Breast epithelium (tissue), 4 donors: ENCODE results near the gene PVALEF. TPM values are rescaled to one million over a fixed set of nuclear protein-coding genes. Genes with fewer than 3 reads are reported as not detected.

Experiments
- DNase-seq, 2 donors: peaks; one replicate each; pipeline ENCODE4 v3.0.0-alpha.2; 2019; ENCODE audit warnings: low spot score in 2 of 2
- H3K27ac ChIP-seq, 2 donors: fragments of 200-600 bp; sonication (generic) in 1 of 2; one replicate each; pipeline ENCODE4 v1.5.1; 2016 to 2019; ENCODE audit warnings: mild to moderate bottlenecking in 1 of 2
- H3K27me3 ChIP-seq, 2 donors: fragments of 200-600 bp; sonication (generic) in 1 of 2; one replicate each; pipeline versions ENCODE4 v1.5.1 to v1.6.0; 2017 to 2019; ENCODE audit warnings: control low read depth in 1 of 2, mild to moderate bottlenecking in 1 of 2
- H3K36me3 ChIP-seq: fragments of 200-600 bp; one replicate; pipeline ENCODE4 v1.5.1; 2019
- H3K4me1 ChIP-seq, 2 donors: fragments of 200-600 bp; sonication (generic); one replicate each; pipeline ENCODE4 v1.5.1; 2016 to 2019; ENCODE audit warnings: control low read depth in 1 of 2
- H3K4me3 ChIP-seq, 3 donors: fragments of 200-600 bp; sonication (generic); 1 replicate in 2 of 3; 2 replicates in 1 of 3; pipeline ENCODE4 v1.5.1; 2016 to 2019; ENCODE audit warnings: mild to moderate bottlenecking in 3 of 3, moderate library complexity in 2 of 3
- H3K9me3 ChIP-seq, 2 donors: fragments of 200-600 bp; sonication (generic) in 1 of 2; one replicate each; pipeline ENCODE4 v1.5.1; 2016 to 2019; ENCODE audit warnings: control low read depth in 1 of 2
- POLR2A ChIP-seq: fragments of 450-650 bp; IDR thresholded peaks from one replicate; pipeline ENCODE4 v1.6.1; 2016; ENCODE audit warnings: antibody characterized with exemption, mild to moderate bottlenecking, moderate library complexity
- POLR2AphosphoS5 ChIP-seq, 3 donors: sonication (generic); formaldehyde crosslinking; IDR thresholded peaks; one replicate each; pipeline ENCODE4 v1.6.1; 2017; ENCODE audit warnings: antibody characterized with exemption in 3 of 3
- intact Hi-C: fragments of 100-400 bp; cut with DNase I; formaldehyde crosslinking; loops from one replicate; pipeline ENCODE4 v1.15.1; 2023; ENCODE audit warnings: low total_unique reads
- total RNA-seq, 3 donors: library from RNA; depleted of rRNA; stranded (reverse); fragments of >200 nt; gene quantifications; one replicate each; pipeline ENCODE4 v1.1.0, GENCODE V29; 2016
- TF ChIP-seq, protein P1 (sequence below), 3 donors: fragments of 450-650 bp; IDR thresholded peaks; one replicate each; pipeline ENCODE4 v1.5.1; 2016 to 2017; ENCODE audit warnings: antibody characterized with exemption in 3 of 3, mild to moderate bottlenecking in 3 of 3, moderate library complexity in 3 of 3

PVALEF gene
- total RNA-seq, 3 donors from 2014 or later, result not detected

DNA sequence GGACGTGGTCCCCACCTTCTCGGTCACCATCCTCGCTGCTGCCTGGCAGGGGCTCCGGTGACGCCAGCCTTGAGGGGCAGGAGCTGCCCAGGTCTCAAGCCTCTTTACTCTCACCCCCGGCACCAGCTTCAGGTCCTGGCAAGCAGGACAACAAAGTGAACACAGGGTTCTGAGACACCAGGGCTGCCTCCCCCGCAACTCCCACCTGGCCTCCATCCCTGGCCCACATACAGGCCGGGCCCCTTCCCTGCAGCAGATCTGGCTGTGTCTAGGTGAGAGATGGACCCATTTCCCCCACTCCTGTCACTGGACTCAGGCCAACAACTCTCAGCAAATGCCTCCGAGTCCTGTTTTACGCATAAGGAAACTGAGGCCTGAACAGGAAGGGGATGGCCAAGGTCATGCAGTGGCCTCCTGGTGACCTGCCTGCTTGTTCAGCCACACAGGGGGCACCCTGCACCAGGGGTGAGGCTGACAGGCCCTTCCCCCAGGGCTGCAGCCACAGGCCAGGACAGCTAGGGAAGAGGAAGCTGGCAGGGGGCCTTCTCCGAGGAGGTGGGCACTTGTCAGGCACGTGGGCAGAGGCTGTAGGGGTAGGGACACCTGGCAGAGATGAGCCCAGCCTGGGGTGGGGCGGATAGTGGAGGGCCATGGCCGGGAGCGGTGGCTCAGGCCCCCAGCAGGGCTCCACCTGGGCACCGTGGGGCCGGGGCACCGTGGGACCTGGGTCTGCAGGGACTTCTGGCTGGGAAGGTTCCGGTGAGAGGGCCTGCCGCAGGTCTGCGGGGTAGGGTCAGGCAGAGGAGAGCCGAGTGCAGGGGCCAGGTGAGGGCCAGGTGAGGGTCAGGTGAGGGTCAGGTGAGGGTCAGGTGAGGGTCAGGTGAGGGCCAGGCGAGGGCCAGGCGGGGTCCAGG is 46.7 kb upstream of the PVALEF start:
- Histone ChIP-seq H3K36me3 (no peaks in the 10 kb centered on the region), H3K4me3 (peak overlapping the region in 2 of 3 donors; percentile 58 to 65), H3K27ac (peak overlapping the region; percentile 38 to 78), H3K27me3 (peaks cover 0 to under 1% of the 10 kb centered on the region in 2 donors), H3K9me3 (no peaks in the 10 kb centered on the region), H3K4me1 (peaks cover 0 to 4% of the 10 kb centered on the region in 2 donors)
- TF ChIP-seq, protein P1, sequence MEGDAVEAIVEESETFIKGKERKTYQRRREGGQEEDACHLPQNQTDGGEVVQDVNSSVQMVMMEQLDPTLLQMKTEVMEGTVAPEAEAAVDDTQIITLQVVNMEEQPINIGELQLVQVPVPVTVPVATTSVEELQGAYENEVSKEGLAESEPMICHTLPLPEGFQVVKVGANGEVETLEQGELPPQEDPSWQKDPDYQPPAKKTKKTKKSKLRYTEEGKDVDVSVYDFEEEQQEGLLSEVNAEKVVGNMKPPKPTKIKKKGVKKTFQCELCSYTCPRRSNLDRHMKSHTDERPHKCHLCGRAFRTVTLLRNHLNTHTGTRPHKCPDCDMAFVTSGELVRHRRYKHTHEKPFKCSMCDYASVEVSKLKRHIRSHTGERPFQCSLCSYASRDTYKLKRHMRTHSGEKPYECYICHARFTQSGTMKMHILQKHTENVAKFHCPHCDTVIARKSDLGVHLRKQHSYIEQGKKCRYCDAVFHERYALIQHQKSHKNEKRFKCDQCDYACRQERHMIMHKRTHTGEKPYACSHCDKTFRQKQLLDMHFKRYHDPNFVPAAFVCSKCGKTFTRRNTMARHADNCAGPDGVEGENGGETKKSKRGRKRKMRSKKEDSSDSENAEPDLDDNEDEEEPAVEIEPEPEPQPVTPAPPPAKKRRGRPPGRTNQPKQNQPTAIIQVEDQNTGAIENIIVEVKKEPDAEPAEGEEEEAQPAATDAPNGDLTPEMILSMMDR (IDR thresholded peaks at IDR 0.05), result no peak
- TF ChIP-seq POLR2A (no peak), POLR2AphosphoS5 (IDR thresholded peaks at IDR 0.05) (no peak)
- no peak for DNase-seq
- intact Hi-C loops, result no loop called here

GRCh38 chr17:81119223-81120148 is 45.8 kb upstream of the PVALEF start:
- Histone ChIP-seq H3K27me3 (peaks cover 0 to 5% of the 10 kb centered on the region in 2 donors), H3K36me3 (no peaks in the 10 kb centered on the region), H3K4me1 (peaks cover 0 to 4% of the 10 kb centered on the region in 2 donors), H3K27ac (peak overlapping the region in 1 of 2 donors; percentile 78), H3K4me3 (peak overlapping the region in 2 of 3 donors; percentile 58 to 65), H3K9me3 (no peaks in the 10 kb centered on the region)
- TF ChIP-seq, protein P1 (IDR thresholded peaks at IDR 0.05), result peak in 1 of 3 donors; percentile 52
- TF ChIP-seq POLR2AphosphoS5 (IDR thresholded peaks at IDR 0.05), result peak in 1 of 3 donors; percentile 54
- no peak for TF ChIP-seq POLR2A
- intact Hi-C loops, result no loop called here
- DNase-seq, result peak; percentile 89 to 96

DNA sequence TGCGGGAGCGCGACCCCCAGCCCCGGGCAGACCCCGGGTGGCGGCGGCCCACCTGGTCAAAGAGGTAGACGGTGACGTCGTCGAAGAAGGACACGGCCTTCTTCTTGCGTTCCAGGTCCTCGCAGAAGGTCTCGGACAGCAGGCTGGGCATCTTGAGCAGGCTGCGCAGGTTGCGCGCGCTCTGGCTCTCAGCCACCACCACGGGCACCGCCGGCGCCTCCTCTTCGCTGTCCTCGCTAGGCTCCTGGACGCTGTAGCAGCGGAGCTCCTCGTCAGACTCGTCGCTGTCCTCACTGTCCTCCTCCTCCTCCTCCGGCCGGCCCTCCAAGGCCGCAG is 45.2 kb upstream of the PVALEF start:
- Histone ChIP-seq H3K4me3 (peak overlapping the region in 2 of 3 donors; percentile 58 to 65), H3K36me3 (no peaks in the 10 kb centered on the region), H3K9me3 (no peaks in the 10 kb centered on the region), H3K27ac (peak overlapping the region in 1 of 2 donors; percentile 78), H3K4me1 (peaks cover 0 to 4% of the 10 kb centered on the region in 2 donors), H3K27me3 (peaks cover 0 to 5% of the 10 kb centered on the region in 2 donors)
- TF ChIP-seq, protein P1 (IDR thresholded peaks at IDR 0.05), result no peak
- TF ChIP-seq POLR2AphosphoS5 (IDR thresholded peaks at IDR 0.05) (no peak), POLR2A (no peak)
- peak in 1 of 2 donors; percentile 39 for DNase-seq
- intact Hi-C loops, result no loop called here

DNA sequence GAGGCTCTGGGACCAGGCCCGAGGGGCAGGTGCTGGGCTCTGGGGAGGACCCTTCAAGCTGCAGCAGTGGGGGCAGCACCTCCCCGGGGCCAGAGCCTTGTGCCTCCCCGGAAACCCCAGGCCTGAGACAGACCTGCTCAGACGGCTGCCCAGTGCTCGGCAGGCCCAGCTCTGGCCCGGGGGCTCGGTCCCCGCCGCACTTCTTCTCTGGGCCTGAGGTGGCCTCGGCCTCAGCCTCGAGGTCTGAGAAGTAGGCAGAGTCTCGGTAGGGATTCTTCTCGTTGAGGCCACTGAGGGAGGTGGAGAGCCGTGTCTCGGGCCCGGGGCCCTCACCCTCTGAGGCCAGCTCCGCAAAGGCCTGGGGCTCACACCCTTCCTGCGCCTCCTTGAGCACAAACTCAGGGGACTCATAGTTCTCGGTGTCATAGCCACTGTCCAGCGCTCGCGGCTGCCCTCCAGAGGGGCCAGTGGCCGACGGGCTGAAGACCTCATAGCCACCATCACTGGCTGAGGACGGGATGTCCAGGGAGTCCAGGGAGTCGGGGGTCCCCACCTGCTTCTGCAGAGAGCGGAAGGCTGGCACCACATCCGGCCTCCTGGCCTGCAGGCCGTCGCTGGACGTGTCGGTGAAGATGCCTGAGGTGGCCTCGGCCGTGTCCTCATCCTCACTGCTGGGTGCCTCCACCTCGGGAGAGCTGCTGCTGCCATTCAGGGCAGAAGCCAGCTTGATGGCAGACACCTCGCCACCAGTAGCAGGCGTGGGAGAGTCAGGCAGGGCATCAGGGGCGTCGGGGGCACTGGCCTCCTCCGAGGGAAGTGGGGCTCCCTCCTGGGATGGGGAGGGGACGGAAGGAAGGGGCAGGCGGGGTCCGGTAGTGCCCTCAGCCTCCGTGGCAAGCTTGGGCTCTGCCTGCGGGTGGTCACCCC is 44.3 kb upstream of the PVALEF start:
- no peak for DNase-seq
- peaks cover 0 to 5% of the 10 kb centered on the region in 2 donors for H3K27me3 ChIP-seq
- TF ChIP-seq, protein P1 (IDR thresholded peaks at IDR 0.05), result no peak
- TF ChIP-seq POLR2A (no peak), POLR2AphosphoS5 (IDR thresholded peaks at IDR 0.05) (no peak)
- intact Hi-C loops, result no loop called here
- H3K4me3 ChIP-seq, result peak overlapping the region in 1 of 3 donors; percentile 58
- no peaks in the 10 kb centered on the region for H3K36me3 ChIP-seq
- H3K9me3 ChIP-seq, result no peaks in the 10 kb centered on the region
- H3K27ac ChIP-seq, result peak overlapping the region in 1 of 2 donors; percentile 78
- peaks cover 0 to 4% of the 10 kb centered on the region in 2 donors for H3K4me1 ChIP-seq
